Neural cell (in vitro differentiated cells): ENCODE data around the gene ITPRIP.

Experiments used
- CTCF ChIP-seq: fragments of 450-650 bp; IDR thresholded peaks from 2 replicates; pipeline ENCODE4 v1.5.1; 2014; ENCODE audit warnings: antibody characterized with exemption, mild to moderate bottlenecking, moderate library complexity; ENCODE audit not compliant: poor library complexity, severe bottlenecking
- EP300 ChIP-seq: fragments of 450-650 bp; conservative IDR thresholded peaks from 2 replicates; pipeline ENCODE4 v1.6.1; 2014; ENCODE audit warnings: antibody characterized with exemption, mild to moderate bottlenecking, moderate library complexity; ENCODE audit not compliant: poor library complexity, severe bottlenecking
- RAD21 ChIP-seq: fragments of 450-650 bp; conservative IDR thresholded peaks from 2 replicates; pipeline ENCODE4 v1.6.1; 2014; ENCODE audit warnings: antibody characterized with exemption, mild to moderate bottlenecking, moderate library complexity
- TAF1 ChIP-seq: IDR thresholded peaks from 2 replicates; pipeline ENCODE4 v1.6.1; 2012; ENCODE audit warnings: low read depth

- TF ChIP-seq EP300 (no peak), RAD21 (no peak), CTCF (no peak), TAF1 (no peak)
Observed at GRCh38 chr10:104279550-104280259, 58.6 kb downstream of the ITPRIP start.
